Nephron (organoid): ENCODE data around the gene THEMIS.
"Not testable (repeated sequence)": the region's sequence is repeated elsewhere in the genome, so short reads cannot be mapped to it uniquely, and the experiment has no call there.

Experiments used
- H3K27ac Mint-ChIP-seq, 3 experiments: 2 replicates each; pipeline ENCODE4 v1.8.0; 2020; ENCODE audit warnings: mixed read lengths in 3 of 3, mild to moderate bottlenecking in 2 of 3, moderate library complexity in 1 of 3
- H3K27me3 Mint-ChIP-seq: 2 replicates; pipeline ENCODE4 v1.8.0; 2021; ENCODE audit warnings: low read depth, mild to moderate bottlenecking, moderate library complexity, mixed read lengths
- H3K36me3 Mint-ChIP-seq: 2 replicates; pipeline ENCODE4 v1.8.0; 2020; ENCODE audit warnings: low read depth, mixed read lengths
- H3K4me1 Mint-ChIP-seq: 2 replicates; pipeline ENCODE4 v1.8.0; 2020; ENCODE audit warnings: mixed read lengths
- H3K4me3 Mint-ChIP-seq, 3 experiments: 2 replicates each; pipeline ENCODE4 v1.8.0; 2020; ENCODE audit warnings: mild to moderate bottlenecking in 3 of 3, mixed read lengths in 3 of 3, moderate library complexity in 2 of 3
- H3K9me3 Mint-ChIP-seq: 2 replicates; pipeline ENCODE4 v1.8.0; 2020; ENCODE audit warnings: mixed read lengths
- TF ChIP-seq, protein P1 (sequence below), 3 experiments: fragments of 200-600 bp; sonication (generic); IDR thresholded peaks; one replicate each; pipeline ENCODE4 v1.5.0; 2021; ENCODE audit warnings: antibody characterized with exemption in 3 of 3; ENCODE audit not compliant: unreplicated experiment in 3 of 3

Gene THEMIS

DNA sequence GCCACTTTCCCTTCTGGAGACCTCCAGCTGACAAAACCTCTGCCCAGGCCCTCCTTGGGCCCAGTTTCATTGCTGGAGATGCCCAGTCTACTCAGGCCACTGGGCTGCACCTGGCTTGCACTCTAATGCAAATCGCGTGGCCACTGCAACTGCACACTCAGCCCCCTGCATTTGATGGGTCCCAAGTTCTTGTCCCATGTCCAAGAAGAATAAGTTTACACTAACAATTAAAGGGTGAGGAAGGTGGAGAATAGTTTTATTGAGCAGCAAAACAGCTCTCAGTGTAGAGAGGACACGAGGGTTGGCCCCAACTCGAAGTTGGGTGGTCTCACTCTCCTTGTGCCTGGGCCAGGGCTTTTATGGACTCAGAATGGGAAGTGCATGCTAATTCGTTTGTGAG is 31.9 kb upstream of the THEMIS start:
- Mint-ChIP-seq H3K36me3 (no peaks in the 10 kb centered on the region), H3K9me3 (peaks cover 16% of the 10 kb centered on the region), H3K4me1 (no peaks in the 10 kb centered on the region), H3K4me3 (no peak overlapping the region), H3K27me3 (no peaks in the 10 kb centered on the region), H3K27ac (no peak overlapping the region)
- TF ChIP-seq, protein P1, sequence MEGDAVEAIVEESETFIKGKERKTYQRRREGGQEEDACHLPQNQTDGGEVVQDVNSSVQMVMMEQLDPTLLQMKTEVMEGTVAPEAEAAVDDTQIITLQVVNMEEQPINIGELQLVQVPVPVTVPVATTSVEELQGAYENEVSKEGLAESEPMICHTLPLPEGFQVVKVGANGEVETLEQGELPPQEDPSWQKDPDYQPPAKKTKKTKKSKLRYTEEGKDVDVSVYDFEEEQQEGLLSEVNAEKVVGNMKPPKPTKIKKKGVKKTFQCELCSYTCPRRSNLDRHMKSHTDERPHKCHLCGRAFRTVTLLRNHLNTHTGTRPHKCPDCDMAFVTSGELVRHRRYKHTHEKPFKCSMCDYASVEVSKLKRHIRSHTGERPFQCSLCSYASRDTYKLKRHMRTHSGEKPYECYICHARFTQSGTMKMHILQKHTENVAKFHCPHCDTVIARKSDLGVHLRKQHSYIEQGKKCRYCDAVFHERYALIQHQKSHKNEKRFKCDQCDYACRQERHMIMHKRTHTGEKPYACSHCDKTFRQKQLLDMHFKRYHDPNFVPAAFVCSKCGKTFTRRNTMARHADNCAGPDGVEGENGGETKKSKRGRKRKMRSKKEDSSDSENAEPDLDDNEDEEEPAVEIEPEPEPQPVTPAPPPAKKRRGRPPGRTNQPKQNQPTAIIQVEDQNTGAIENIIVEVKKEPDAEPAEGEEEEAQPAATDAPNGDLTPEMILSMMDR (IDR thresholded peaks at IDR 0.05; ENCODE audit: unreplicated experiment in 3 of 3) = no peak

DNA sequence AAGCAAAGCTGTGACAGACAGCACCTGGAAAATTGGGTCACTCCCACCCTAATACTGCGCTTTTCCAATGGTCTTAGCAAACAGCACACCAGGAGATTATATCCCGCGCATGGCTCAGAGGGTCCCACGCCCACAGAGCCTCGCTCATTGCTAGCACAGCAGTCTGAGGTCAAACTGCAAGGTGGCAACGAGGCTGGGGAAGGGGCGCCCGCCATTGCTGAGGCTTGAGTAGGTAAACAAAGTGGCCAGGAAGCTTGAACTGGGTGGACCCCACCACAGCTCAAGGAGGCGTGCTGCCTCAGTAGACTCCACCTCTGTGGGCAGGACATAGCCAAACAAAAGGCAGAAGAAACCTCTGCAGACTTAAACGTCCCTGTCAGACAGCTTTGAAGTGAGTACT is 25.6 kb upstream of the THEMIS start:
- not testable (repeated sequence) for H3K27ac Mint-ChIP-seq, H3K27me3 Mint-ChIP-seq, H3K4me1 Mint-ChIP-seq, H3K4me3 Mint-ChIP-seq, H3K36me3 Mint-ChIP-seq
- peaks cover 32% of the 10 kb centered on the region for H3K9me3 Mint-ChIP-seq

DNA sequence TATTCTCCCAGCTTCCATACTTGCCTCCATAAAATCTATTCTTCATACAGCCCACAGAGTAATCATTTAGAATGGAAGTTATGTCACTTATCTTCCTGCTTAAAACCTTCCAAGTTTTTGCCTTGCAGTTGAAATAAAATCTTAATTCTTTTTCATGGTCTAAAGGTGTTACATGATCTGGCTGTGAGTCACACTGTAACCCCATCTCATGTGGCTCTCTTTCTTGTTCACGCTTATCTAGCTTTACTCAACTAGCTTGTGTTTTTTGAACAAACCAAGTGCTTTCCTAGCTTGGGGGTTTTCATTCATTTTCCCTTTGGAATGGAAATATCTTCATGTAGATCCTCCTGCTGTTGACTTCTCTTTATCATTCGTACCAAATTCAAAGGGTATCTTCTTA is 23.6 kb upstream of the THEMIS start:
- Mint-ChIP-seq H3K4me1 (no peaks in the 10 kb centered on the region), H3K9me3 (peaks cover 32% of the 10 kb centered on the region), H3K4me3 (no peak overlapping the region), H3K27ac (no peak overlapping the region), H3K27me3 (no peaks in the 10 kb centered on the region), H3K36me3 (no peaks in the 10 kb centered on the region)
- TF ChIP-seq, protein P1 (IDR thresholded peaks at IDR 0.05; ENCODE audit: unreplicated experiment in 3 of 3) = no peak

DNA sequence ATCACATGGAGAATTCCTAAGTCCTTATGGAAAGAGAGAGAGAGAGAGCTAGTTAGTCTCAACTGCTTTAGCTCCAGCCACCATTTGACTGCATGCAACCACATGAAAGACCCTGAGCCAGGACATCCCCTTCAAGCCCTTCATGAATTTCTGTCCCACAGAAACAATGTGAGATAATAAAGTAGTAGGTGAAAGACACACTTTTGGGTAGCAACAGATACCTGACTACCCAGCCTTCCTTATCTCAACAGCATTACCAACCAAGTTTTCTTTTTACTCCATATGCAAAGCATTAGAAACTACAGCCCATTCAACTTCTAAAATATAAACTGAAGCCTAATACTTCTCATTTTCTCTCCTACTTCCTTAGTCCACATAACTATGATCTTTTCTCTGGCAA is 23.2 kb upstream of the THEMIS start:
- TF ChIP-seq, protein P1 (IDR thresholded peaks at IDR 0.05; ENCODE audit: unreplicated experiment in 3 of 3) = no peak
- no peaks in the 10 kb centered on the region for H3K36me3 Mint-ChIP-seq
- H3K4me1 Mint-ChIP-seq = no peaks in the 10 kb centered on the region
- H3K4me3 Mint-ChIP-seq = no peak overlapping the region
- H3K27ac Mint-ChIP-seq = no peak overlapping the region
- peaks cover 32% of the 10 kb centered on the region for H3K9me3 Mint-ChIP-seq
- no peaks in the 10 kb centered on the region for H3K27me3 Mint-ChIP-seq

DNA sequence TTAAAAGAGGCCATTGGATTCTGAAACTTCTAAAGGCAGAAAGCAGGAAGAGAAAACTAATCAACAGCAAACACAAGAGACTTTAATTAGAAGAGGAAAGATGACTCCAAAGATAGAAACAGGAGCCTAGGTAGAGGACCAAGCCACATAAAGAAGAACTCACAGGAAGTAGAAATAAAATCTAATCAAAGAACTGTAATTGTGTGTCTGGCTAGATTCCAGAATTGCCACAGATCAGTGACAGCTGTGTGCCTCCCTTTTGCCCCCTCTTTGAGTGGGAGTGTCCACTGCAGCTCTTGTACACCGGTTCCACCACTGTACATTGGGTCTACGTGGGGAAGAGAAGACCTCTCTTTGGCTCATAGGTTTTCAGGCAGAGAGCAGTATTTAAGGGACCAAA is 22.3 kb upstream of the THEMIS start:
- TF ChIP-seq, protein P1 (IDR thresholded peaks at IDR 0.05; ENCODE audit: unreplicated experiment in 3 of 3) = no peak
- no peak overlapping the region for H3K4me3 Mint-ChIP-seq
- H3K9me3 Mint-ChIP-seq = peaks cover 26% of the 10 kb centered on the region
- H3K27me3 Mint-ChIP-seq = no peaks in the 10 kb centered on the region
- no peaks in the 10 kb centered on the region for H3K4me1 Mint-ChIP-seq
- H3K27ac Mint-ChIP-seq = no peak overlapping the region
- no peaks in the 10 kb centered on the region for H3K36me3 Mint-ChIP-seq

DNA sequence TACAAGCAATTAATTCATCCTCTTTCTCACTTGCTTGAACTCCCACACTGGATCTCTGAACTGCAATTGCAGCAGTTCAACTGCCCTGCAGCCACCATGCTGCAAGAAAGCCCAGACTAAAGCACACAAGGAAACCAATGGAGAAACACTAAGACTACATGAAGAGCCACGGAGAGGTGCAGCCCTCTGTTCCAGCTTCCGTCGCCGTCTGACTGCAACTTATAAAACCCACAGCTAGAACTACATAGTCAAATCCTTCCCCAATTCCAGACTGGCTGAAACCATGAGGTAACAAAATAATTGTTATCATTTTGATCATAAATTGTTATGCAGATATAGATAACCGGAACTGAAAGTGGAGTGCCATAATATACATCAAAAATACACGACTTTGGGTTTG is 21.1 kb upstream of the THEMIS start:
- Mint-ChIP-seq H3K27me3 (no peaks in the 10 kb centered on the region), H3K9me3 (peaks cover 20% of the 10 kb centered on the region), H3K36me3 (no peaks in the 10 kb centered on the region), H3K4me1 (no peaks in the 10 kb centered on the region), H3K4me3 (no peak overlapping the region), H3K27ac (no peak overlapping the region)
- TF ChIP-seq, protein P1 (IDR thresholded peaks at IDR 0.05; ENCODE audit: unreplicated experiment in 3 of 3) = no peak
